Measurements from ENCODE around the gene CACNA1C. TPM values are rescaled to one million over a fixed set of nuclear protein-coding genes. Genes with fewer than 3 reads are reported as not detected.

The CACNA1C gene
- polyA plus RNA-seq, 5 donors, result 10.1 to 15.2 (median 10.7) TPM

DNA sequence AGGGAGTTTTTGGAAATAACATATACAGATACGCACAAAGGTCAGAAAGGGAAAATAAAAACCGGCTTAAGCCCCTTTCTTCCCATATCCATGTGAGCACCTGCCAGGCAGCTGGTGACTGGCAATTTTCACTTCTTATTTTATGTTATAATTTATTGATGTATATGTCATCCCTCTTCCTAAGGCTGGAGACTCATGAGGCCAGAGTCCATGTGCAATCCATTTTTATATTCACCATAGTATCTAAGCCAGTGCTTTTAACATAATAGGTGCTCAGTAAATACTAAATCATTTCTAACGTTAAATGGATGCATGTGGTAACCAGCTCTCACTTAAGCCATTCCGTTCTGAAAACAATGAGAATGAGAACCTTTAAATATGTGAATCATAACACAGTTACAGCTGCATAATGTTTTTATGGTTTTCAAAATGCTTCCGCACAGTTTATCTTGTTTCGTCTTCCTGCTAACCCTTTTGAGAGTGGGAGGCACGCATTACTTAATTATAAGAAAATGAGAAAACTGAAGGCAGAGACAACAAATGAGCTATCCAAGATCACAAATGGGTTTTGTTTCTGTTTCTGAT is 178.3 kb downstream of the CACNA1C start:
- DNase-seq, result no peak

GRCh38 chr12:2231956-2232355 is 179.2 kb downstream of the CACNA1C start:
- no peak for DNase-seq

DNA sequence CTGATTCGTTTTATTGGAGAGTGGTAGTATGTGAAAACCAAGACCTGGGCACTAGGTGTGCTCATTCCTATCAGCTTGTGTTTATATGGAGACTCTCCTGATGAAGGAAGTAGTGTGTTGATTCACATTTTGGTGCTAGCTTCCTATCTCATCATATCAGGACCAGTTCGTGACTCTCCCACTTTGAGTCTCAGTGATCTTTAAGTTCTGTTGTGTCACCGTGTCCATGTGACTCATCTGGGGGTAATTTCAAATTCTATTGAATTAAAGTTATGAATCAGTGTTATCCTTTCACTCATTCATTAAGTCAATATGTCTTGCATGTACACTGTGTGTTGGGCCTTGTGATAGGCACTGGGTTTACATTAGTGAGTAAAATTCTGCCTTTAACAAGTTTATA is 180.2 kb downstream of the CACNA1C start:
- DNase-seq, result no peak

GRCh38 chr12:2234091-2234490 is 181.3 kb downstream of the CACNA1C start:
- no peak for DNase-seq

- no peak for DNase-seq
These were observed 182.0 kb downstream of the CACNA1C start for GRCh38 chr12:2234646-2235350.

- DNase-seq, result no peak
These were observed 183.9 kb downstream of the CACNA1C start for GRCh38 chr12:2236506-2237294.

GRCh38 chr12:2238111-2238510 is 185.3 kb downstream of the CACNA1C start:
- DNase-seq, result no peak

GRCh38 chr12:2239381-2239871 is 186.6 kb downstream of the CACNA1C start:
- peak; percentile 55 to 59 for DNase-seq

DNA sequence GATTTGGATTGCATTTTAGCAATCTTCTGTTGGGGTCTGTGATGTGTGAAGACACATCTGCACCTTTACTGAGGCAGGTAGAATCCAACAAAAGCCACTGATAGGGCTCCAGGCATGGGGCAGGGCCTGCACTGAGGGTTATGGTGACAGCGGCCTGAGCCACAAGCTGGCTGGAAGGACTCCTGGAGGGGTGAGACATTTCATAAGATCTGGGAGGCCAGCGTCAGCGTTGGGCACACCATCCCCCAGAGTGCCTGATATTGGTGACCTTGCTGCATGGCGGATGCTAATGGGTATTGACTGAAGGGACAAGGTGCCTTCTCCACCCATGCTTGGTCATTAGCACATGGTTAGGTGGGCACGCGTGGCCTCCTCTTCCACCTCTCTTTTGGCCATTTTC is 187.6 kb downstream of the CACNA1C start:
- DNase-seq, result no peak

GRCh38 chr12:2240984-2241383 is 188.2 kb downstream of the CACNA1C start:
- DNase-seq, result no peak

GRCh38 chr12:2242216-2242615 is 189.4 kb downstream of the CACNA1C start:
- no peak for DNase-seq

DNA sequence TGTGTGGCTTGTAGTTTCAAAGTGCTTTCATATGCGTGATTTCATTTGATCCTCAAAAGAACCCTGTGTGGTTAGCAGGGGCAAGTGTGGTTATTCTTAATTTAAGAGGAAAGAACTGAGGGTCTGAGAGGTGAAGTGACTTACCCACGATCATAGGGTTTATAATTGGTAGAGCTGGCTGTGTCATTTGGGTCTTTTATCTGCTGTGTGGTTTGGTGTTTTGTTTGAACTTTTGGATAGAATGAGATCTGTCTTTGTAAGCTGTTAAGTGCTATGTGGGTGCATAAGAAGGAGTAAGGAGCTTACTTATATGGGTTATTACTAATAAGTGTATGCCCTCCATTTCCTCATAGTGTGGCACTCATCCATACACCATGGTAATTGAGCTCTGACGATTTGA is 190.0 kb downstream of the CACNA1C start:
- DNase-seq, result no peak

GRCh38 chr12:2243275-2243674 is 190.5 kb downstream of the CACNA1C start:
- no peak for DNase-seq

- DNase-seq, result peak in 1 of 2 donors; percentile 25
These were observed 191.4 kb downstream of the CACNA1C start for GRCh38 chr12:2244013-2244861.

- no peak for DNase-seq
These were observed 193.6 kb downstream of the CACNA1C start for GRCh38 chr12:2246358-2246757.

DNA sequence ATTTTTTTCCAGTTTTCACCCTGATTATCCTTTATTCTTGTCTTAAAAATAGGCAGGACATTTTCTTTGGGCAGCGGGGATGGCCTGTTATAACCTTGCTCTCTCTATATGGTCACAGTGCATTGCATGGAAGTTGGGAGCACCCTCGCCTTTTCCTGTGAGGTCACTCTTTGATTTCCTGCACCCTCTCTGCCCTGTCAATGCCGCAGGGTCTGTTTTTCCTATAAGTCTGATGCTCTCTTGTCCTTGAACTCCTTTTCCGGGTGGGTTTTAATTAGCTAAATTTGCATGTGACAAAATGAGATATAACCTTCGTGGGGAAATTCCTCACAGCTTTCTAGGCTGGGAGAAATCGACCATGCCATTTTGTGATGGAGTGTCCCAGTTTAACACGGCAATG is 194.3 kb downstream of the CACNA1C start:
- no peak for DNase-seq

GRCh38 chr12:2247596-2247995 is 194.8 kb downstream of the CACNA1C start:
- no peak for DNase-seq

- no peak for DNase-seq
These were observed 195.5 kb downstream of the CACNA1C start for GRCh38 chr12:2248087-2248900.

DNA sequence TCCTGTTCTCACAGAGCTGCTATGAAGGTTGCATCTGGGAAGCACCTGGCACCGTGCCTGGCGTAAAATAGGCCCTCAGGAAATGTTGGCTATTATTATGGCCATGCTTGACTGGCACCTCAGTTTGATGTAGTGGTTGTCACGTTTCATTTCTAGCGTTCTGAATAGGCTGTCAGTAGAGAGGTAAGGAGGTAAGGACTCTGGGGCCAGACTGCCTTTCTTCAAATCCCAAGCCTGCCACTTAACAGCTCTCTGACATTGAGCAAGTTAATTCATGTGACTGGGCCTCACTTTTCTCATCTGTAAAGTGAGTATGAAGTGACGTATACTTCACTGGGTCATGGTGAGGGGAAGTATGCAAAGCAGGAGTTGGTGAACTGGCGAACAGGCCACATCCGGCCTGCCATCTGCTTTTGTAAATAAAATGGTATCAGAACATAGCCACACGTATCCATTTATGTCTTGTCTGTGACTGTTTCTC is 196.2 kb downstream of the CACNA1C start:
- DNase-seq, result no peak

GRCh38 chr12:2250797-2251196 is 198.0 kb downstream of the CACNA1C start:
- no peak for DNase-seq
